Testis (tissue), 3 donors: ENCODE measurements around the gene TACR1. TPM values are rescaled to one million over a fixed set of nuclear protein-coding genes. Genes with fewer than 3 reads are reported as not detected.
"Not testable (repeated sequence)": the region's sequence is repeated elsewhere in the genome, so short reads cannot be mapped to it uniquely, and the experiment has no call there.

Experiments
- DNase-seq: peaks from one replicate; pipeline ENCODE4 v3.0.0-alpha.2; 2019
- H3K27ac ChIP-seq, 2 donors: fragments of 200-600 bp; sonication (generic); one replicate each; pipeline ENCODE4 v1.5.1; 2019
- H3K27me3 ChIP-seq: fragments of 200-600 bp; sonication (generic); one replicate; pipeline ENCODE4 v1.5.1; 2019
- H3K36me3 ChIP-seq: fragments of 200-600 bp; sonication (generic); one replicate; pipeline ENCODE4 v1.5.1; 2017; ENCODE audit warnings: low read depth; ENCODE audit errors: missing control alignments
- H3K4me1 ChIP-seq: fragments of 200-600 bp; sonication (generic); one replicate; pipeline ENCODE4 v1.5.1; 2019
- H3K4me3 ChIP-seq, 2 donors: fragments of 200-600 bp; sonication (generic); one replicate each; pipeline ENCODE4 v1.5.1; 2017 to 2019
- H3K9me3 ChIP-seq: fragments of 200-600 bp; sonication (generic); one replicate; pipeline ENCODE4 v1.5.1; 2017
- POLR2A ChIP-seq: fragments of 450-650 bp; IDR thresholded peaks from one replicate; pipeline ENCODE4 v1.6.1; 2017; ENCODE audit warnings: antibody characterized with exemption, mild to moderate bottlenecking, moderate library complexity
- WGBS, 2 donors: methylation state at CpG; one replicate each; pipeline ENCODE4 v1.1.5; 2018; 5-methylcytosine and 5-hydroxymethylcytosine counted together
- intact Hi-C: fragments of 100-400 bp; cut with DNase I; formaldehyde crosslinking; loops from one replicate; pipeline ENCODE4 v1.15.1; 2023; ENCODE audit warnings: low total_unique reads
- polyA plus RNA-seq: library from polyadenylated mRNA; stranded (reverse); fragments of 350-450 nt; fragmentation: Illumina TruSeq; extraction: RNeasy Lipid Tissue Mini Kit (QIAGEN cat#74804); gene quantifications from one replicate; pipeline ENCODE4 v1.2.3, GENCODE V29; 2014; ENCODE audit warnings: low read depth, low replicate concordance; ENCODE audit not compliant: insufficient read depth
- total RNA-seq, 2 donors: library from RNA; depleted of rRNA; stranded (reverse); fragments of >200 nt; gene quantifications; one replicate each; pipeline ENCODE4 v1.2.3, GENCODE V29; 2016
- TF ChIP-seq, protein P1 (sequence below), 3 experiments: fragments of 450-650 bp in 2 of 3; fragments of 200-600 bp in 1 of 3; sonication (generic) in 1 of 3; IDR thresholded peaks; one replicate each; pipeline ENCODE4 v1.5.1; 2016 to 2019; ENCODE audit warnings: antibody characterized with exemption in 3 of 3, mild to moderate bottlenecking in 2 of 3, moderate library complexity in 1 of 3

Gene TACR1
- total and polyA plus RNA-seq, 3 donors from 2014 or later = 0.06 to 0.47 (median 0.38) TPM

DNA sequence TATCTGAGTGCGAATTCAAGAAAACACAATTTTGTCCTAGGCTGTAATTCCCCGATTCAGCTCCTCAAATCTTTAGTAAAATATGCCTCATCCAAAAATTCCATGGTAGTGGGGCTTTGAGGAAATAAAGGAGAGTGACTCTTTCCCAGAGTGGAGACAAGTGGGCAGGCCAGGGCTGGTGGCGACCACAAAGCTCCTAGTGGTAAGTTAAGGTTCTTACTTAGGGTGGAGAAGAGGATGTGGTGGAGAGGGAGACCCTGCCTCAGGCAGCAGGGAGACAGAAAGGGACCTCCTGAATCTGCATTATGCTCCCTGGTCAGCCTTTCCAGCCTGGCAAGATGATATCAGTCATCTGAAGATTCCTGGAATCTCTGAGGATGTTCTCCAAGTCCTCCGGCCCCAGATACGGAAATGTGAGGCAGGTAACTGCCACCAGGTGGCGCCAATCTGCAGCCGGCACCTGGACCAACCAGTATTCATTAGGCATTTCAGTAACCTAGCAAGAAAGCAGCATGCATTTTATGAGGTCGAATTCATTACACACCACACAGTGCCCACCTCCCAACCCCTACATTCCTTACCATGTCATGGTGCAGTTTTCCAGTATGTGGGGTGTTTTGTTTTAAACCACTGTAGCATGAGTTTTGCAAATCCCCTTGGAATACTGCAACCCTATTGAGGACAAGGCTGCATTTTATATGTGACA lies 134.5 kb downstream of the TACR1 start:
- TF ChIP-seq, protein P1, sequence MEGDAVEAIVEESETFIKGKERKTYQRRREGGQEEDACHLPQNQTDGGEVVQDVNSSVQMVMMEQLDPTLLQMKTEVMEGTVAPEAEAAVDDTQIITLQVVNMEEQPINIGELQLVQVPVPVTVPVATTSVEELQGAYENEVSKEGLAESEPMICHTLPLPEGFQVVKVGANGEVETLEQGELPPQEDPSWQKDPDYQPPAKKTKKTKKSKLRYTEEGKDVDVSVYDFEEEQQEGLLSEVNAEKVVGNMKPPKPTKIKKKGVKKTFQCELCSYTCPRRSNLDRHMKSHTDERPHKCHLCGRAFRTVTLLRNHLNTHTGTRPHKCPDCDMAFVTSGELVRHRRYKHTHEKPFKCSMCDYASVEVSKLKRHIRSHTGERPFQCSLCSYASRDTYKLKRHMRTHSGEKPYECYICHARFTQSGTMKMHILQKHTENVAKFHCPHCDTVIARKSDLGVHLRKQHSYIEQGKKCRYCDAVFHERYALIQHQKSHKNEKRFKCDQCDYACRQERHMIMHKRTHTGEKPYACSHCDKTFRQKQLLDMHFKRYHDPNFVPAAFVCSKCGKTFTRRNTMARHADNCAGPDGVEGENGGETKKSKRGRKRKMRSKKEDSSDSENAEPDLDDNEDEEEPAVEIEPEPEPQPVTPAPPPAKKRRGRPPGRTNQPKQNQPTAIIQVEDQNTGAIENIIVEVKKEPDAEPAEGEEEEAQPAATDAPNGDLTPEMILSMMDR (IDR thresholded peaks at IDR 0.05) = peak; percentile 31 to 77 (median 59)
- no peak for TF ChIP-seq POLR2A
- Histone ChIP-seq H3K27me3 (no peaks in the 10 kb centered on the region), H3K9me3 (no peaks in the 10 kb centered on the region), H3K27ac (no peak overlapping the region), H3K4me3 (no peak overlapping the region), H3K36me3 (no peaks in the 10 kb centered on the region), H3K4me1 (no peaks in the 10 kb centered on the region)
- WGBS, 2 donors = 61 to 65% methylated on average over 8 of the region's 8 CpGs
- intact Hi-C loops = no loop called here
- DNase-seq = peak; percentile 77

DNA sequence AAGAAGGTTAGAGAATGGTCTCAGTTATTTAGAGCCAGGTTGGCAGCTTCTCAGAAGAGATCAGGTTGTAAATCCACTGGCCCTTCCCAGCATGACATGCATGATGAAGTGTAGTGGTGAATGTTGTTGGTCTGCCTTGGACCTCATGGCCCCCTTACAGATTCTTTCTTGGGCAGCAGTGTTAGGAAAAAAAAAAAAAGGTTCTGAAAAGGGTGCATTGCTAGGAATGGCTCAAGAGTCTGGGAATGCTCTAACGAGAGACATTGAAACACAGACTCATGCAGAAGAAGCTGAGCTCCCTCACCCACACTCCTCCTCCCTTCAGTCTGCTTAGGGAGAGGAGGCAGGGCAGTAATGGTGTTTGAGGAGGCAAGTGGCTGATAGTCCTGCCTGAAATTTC lies 135.4 kb downstream of the TACR1 start:
- no peaks in the 10 kb centered on the region for H3K27me3 ChIP-seq
- no peaks in the 10 kb centered on the region for H3K9me3 ChIP-seq
- H3K4me3 ChIP-seq = no peak overlapping the region
- no peak overlapping the region for H3K27ac ChIP-seq
- intact Hi-C loops = no loop called here
- H3K4me1 ChIP-seq = no peaks in the 10 kb centered on the region
- DNase-seq = no peak
- 64 to 95% methylated on average over 1 of the region's 1 CpG for WGBS, 2 donors
- TF ChIP-seq, protein P1 (IDR thresholded peaks at IDR 0.05) = no peak
- TF ChIP-seq POLR2A = no peak
- no peaks in the 10 kb centered on the region for H3K36me3 ChIP-seq

DNA sequence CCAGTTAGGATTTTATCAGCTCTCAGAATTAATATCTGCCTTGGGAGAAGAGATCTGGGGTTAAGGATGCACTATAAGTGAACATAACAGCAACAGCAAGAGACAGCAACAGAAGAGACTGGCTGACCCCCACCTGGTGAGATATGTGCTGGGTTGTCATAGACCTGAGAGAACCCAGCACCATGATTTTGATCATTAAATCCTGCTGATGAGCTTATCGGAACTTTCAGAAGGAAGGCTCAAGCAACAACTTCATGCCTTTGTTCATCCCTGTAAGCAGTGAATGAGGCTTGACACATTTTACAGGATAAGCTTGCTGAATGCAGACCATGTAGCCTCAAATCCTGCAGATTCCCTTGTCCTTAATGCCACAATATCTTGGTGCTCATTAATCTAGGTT lies 140.9 kb downstream of the TACR1 start:
- no peak overlapping the region for H3K27ac ChIP-seq
- H3K4me3 ChIP-seq = no peak overlapping the region
- H3K27me3 ChIP-seq = no peaks in the 10 kb centered on the region
- TF ChIP-seq POLR2A = no peak
- TF ChIP-seq, protein P1 (IDR thresholded peaks at IDR 0.05) = no peak
- no peaks in the 10 kb centered on the region for H3K9me3 ChIP-seq
- H3K4me1 ChIP-seq = no peaks in the 10 kb centered on the region
- no peak for DNase-seq
- H3K36me3 ChIP-seq = no peaks in the 10 kb centered on the region
- 75 to 85% methylated on average over 1 of the region's 1 CpG for WGBS, 2 donors
- intact Hi-C loops = no loop called here

DNA sequence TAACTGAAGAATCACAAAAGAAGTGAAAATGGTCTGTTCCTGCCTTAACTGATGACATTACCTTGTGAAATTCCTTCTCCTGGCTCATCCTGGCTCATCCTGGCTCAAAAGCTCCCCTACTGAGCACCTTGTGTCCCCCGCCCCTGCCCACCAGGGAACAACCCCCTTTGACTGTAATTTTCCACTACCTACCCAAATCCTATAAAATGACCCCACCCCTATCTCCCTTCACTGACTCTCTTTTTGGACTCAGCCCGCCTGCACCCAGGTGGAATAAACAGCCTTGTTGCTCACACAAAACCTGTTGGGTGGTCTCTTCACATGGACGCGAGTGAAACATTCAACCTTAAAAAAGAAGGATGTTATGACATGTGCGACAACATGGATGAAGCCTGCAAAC lies 142.2 kb downstream of the TACR1 start:
- DNase-seq, intact Hi-C loops, H3K4me1 ChIP-seq, H3K27ac ChIP-seq, H3K36me3 ChIP-seq, H3K4me3 ChIP-seq, H3K27me3 ChIP-seq, H3K9me3 ChIP-seq: not testable (repeated sequence)
- 94 to 98% methylated on average over 5 of the region's 5 CpGs for WGBS, 2 donors

DNA sequence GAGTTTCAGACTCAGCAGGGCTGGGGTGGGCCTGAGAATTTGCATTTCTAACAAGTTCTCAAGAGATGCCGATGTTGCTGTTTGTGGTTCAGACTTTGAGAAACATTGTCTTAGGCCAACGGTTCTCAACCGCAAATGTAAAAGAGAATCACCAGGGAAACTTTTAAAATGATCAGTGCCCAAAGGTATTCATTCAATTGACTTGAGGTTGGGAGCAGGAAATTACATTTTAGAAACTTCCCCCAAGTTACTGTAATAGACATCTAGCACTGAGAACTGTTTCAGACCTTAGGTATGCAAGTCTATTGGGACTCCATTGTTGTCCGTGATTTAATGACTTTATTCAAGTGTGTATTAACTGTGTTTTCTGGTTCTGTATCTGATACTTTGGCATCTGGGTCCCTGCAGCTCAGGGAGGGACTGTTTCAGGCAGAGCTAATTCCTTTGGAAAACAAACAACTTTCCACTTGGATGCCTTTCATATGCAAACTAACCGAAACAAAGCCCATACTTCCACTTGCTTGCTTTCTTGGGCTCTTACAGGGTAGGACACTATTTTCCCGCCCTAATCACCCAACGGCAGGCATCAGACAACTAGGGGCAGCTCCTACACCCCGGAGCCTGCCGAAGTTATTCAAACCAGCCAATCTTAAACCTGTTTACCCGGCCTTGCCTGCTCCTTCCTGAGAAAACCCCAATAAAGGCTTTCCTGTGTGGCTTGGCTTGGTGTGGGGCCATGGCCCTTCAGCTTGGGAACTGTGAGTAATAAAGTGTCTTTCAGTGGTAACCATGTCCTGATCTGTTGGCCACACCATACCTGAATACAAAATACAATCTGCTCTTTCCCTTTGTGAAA lies 143.3 kb downstream of the TACR1 start:
- TF ChIP-seq, protein P1 (IDR thresholded peaks at IDR 0.05) = no peak
- TF ChIP-seq POLR2A = no peak
- Histone ChIP-seq H3K27me3 (no peaks in the 10 kb centered on the region), H3K27ac (no peak overlapping the region), H3K4me1 (no peaks in the 10 kb centered on the region), H3K4me3 (no peak overlapping the region), H3K9me3 (no peaks in the 10 kb centered on the region), H3K36me3 (no peaks in the 10 kb centered on the region)
- WGBS, 2 donors = 64 to 70% methylated on average over 10 of the region's 10 CpGs
- DNase-seq = no peak
- intact Hi-C loops = no loop called here
